ENCODE data around the gene ECHS1.
"Not testable (repeated sequence)": the region's sequence is repeated elsewhere in the genome, so short reads cannot be mapped to it uniquely, and the experiment has no call there.

Gene ECHS1

DNA sequence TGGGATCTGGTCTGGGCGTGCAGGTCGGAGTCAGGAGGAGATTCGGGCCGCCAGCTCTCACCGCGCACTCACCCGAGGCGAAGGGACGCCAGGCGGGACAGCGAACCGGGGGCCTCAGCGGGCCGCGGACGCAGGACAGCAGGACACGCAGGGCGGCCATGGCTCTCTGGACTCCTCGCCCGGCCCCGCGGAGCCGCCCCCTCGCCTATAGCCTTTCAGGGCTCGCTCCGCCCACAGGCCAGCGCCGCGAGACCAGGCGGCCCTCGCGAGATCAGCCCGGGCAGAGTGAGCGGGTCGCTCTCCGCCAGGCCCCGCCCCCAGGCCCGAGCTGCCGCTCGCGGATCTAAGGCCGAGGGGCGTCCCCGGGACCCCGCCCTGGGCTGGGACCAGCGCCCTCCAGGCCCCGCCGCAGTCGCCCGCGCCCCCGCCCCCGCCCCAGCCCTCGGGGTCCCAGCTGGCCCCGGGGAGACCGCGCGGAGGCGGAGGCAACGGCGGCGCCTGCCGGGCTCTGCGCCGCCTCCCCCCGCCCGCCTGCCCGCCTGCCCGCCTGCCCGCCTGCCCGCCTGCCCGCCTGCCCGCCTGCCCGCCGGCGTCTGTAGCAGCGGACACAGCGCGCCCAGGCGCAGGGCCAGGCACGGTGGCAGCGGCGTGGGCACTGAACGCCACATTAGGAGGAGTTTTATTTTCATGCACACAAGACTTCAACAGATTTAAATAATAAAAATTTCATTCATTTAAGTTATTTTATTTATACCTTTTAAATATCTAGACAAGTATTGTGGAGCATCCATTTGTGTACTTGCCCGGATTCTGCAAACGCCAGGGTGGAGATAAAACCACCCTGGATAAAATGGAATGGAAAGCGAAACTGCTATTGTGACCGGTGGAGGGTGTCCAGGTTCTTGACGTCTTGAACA, at the start of gene ECHS1:
Gene ECHS1 (minus strand): TSS at position 181 of the 917 bp plus-strand sequence. CDS start 21 bp downstream, at position 160.
- peak; percentile 95 for DNase-seq (ENCODE audit: low spot score)

DNA sequence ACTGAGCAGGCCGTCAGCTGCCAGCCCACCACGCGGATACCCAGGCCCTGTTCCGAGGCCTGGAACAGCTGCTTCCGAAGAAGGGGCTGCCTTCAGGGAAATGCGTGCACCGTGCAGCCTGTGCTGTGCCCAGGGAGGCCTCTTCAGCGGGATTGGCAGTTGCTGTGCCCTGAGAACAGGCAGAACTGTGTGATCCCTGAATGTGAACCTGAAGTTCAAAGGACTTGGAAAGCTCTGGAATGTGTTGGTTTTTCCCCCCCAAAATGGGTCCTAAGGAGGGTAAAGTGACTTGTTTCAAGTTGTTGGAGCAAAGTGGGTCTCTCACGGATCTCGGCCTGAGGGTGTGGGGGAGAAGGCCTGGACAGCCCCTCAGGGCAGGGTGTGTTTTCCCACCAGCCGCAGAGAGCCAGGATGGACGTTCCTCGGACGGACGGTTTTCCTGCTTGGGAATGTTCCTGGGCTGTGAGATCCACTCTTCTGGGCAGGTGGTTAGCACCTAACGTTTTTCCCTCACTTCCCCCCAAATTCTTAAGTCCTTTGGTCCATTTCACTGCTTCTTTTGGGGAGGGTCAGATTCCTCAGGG, 49.2 kb upstream of the ECHS1 start:
- DNase-seq (ENCODE audit: low spot score), result no peak

DNA sequence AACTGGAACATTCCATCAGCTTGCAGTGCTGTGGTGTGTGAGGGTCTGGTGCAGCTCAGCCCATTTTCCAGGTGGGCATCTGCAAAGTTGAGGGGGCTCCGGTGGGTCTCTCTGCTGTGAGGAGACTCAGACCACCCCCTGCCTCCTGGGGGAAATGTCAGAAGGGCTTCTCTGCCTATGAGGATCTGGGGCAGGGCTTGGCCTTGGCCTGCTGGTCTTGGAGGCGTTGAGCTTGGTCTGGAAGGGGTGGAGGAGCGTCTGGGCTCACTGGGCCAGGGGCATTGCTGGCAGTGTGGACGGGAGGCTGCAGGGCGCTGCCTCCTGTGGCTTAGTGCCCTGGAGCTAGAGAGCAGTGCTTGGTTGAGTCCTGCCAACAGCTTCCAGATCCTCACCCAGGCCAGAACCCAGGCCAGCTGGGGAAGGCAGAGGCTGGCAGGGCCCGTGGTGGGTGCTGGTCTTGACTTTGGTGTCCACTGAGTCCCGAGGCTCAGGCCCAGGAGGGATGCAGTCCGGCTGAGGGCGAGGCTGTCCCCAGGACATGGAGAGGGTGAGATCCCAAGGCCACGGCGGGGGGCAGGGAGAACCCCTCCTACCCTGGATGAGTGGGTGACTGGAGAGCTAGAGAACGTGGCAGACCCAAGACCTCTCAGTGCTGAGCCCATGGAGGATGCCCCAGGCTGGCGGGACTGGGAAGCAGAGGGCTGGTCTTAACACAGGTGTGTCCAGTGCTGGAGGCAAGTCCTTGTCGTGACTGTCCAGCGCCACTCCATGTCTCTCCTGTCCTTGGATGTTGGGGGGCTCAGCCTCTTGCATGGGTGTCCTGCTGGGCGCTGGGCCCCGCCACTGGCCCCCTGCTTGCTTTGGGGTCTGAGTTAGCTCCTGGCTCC, 48.4 kb upstream of the ECHS1 start:
- DNase-seq (ENCODE audit: low spot score), result no peak

DNA sequence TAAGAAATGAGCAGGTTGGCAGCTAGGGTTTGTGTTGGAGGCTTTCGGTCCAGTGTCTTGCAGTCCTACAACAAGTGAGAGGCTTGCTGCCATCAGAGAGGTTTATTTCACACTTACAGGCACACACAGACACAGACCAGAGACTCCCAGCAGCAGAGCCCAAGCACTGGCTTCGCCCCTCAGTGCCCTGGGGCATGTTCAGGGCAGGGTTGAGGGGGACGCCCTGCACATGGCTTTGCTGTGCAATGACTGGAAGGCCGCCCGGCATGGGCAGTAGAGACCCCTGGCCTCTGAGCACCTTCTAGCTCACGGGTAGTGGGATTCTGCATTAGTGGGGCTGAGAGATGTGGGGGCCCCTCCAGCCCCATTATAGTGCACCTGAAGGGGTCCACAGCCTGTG, 47.4 kb upstream of the ECHS1 start:
- DNase-seq (ENCODE audit: low spot score), result no peak

DNA sequence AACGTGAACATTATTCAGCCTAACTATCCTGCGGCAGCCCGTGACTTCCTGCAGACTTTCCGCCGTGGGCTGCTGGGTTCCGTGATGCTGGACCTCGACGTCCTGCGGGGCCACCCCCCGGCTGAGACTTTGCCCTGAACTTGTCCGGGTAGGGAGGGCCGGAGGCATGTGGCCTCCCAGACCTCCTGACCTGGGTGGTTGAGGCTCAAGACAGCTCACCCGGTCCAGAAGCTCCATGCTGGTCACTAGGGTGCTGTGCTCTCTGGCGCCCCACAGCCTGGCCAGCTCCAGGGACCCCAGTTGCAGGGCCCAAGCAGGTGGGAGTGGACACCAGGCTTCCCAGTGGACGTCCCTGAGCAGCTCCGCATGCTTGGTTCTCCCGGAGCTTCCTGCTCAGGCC, 46.9 kb upstream of the ECHS1 start:
- no peak for DNase-seq (ENCODE audit: low spot score)

DNA sequence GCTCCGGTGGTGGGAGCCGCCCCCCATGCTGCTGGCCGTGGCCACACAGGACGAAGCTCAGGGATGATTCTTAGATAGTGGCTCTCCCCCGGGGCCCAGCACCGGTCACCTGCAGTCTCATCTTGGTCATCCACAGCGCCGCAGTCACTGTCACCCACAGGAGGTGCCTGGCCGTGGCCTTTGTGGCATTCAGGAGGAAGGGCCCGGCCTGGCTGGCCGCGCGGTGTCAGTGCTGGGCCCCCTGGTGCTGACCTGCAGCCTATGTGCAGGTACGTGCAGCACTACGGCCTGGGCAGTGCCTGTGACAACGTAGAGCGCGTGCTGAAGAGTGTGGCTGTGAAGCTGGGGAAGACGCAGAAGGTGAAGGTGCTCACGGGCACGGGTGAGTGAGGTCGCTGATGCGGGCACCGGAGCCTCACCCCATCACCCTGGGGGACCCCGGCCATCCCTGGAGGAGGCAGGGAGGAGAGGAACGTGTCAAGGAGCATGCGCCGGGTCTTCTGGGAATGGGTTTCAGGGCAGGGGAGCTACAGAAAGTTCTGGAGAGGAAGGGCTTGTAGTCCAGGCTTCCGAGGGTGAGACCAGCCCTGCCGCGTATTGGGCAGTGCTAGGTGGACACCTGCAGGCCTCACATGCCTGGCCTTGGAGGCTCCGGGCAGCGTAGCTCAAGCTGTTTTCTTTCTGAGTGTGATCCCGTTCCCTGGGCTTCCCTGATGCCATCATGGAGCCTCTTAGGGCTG, 46.2 kb upstream of the ECHS1 start:
- no peak for DNase-seq (ENCODE audit: low spot score)

DNA sequence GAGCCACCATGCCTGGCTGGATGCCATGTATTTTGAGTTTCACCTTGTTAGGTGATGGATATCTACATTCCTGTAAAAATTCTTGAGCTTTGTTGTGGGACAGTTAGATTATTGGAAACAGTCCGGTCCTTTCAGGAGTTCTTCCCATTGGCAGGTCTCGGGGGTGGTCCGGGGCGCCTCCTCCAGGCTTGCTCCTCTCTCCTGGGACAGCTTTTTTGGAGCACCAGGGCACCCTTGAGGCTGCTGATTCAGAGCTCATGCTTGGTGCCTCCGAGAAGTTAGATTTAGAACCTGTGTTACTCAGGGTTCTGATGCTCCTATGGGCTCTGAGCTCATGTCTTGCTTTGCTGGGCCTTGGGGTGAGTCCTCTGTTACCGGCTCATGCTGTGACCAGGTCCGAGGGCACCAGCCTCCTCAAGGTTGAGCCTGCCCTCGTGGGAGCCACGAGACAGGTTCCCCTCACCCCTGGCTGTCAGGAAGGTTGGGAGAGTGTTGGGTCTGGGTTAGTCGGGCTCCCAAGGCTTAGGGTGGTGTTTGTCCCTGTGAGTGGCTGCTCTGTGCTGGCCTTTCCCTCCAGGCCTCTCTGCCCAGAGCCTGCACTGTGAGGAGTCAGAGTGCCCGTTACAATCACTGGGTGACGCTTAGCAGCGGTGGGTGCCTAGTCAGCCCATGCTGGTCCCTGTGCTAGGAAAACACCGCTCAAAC, 45.3 kb upstream of the ECHS1 start:
- no peak for DNase-seq (ENCODE audit: low spot score)

DNA sequence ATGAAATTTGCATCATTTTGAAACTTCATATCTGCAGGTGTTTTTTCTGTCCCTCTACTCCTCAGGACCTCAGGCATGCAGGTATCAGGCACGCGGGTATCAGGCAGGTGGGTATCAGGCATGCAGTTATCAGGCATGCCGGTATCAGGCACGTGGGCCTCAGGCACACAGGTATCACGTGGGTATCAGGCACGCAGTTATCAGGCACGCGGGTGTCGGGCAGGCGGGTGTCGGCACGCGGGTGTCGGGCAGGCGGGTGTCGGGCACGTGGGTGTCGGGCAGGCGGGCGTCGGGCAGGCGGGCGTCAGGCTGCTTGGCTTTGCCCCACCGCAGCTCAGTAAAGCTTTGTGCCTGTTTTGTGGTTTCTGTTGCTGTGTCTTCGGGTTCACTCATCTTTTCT, 42.6 kb upstream of the ECHS1 start:
- no peak for DNase-seq (ENCODE audit: low spot score)

DNA sequence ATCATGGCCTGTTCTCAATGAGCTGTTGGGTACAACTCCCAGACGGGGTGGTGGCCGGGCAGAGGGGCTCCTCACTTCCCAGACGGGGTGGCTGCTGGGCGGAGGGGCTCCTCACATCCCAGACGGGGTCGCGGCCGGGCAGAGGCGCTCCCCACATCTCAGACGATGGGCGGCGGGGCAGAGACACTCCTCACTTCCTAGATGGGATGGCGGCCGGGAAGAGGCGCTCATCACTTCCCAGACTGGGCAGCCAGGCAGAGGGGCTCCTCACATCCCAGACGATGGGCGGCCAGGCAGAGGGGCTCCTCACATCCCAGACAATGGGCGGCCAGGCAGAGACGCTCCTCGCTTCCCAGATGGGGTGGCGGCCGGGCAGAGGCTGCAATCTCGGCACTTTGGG, 41.2 kb upstream of the ECHS1 start:
- not testable (repeated sequence) for DNase-seq (ENCODE audit: low spot score)

DNA sequence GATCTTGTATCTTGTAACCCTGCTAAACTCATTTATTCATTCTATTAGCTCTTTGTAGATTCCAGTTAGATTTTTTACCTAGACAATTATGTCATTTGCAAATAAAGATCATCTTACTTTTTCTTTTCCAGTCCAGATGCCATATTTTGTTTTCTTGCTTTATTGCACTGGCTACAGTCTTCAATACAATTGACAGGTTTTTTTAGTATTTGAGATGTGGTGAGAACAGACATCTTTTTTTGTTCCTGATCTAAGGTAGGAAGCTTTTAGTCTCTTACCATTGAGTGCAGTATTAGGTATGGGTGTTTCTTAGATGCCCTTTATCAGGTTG, 39.2 kb upstream of the ECHS1 start:
- DNase-seq (ENCODE audit: low spot score), result no peak

DNA sequence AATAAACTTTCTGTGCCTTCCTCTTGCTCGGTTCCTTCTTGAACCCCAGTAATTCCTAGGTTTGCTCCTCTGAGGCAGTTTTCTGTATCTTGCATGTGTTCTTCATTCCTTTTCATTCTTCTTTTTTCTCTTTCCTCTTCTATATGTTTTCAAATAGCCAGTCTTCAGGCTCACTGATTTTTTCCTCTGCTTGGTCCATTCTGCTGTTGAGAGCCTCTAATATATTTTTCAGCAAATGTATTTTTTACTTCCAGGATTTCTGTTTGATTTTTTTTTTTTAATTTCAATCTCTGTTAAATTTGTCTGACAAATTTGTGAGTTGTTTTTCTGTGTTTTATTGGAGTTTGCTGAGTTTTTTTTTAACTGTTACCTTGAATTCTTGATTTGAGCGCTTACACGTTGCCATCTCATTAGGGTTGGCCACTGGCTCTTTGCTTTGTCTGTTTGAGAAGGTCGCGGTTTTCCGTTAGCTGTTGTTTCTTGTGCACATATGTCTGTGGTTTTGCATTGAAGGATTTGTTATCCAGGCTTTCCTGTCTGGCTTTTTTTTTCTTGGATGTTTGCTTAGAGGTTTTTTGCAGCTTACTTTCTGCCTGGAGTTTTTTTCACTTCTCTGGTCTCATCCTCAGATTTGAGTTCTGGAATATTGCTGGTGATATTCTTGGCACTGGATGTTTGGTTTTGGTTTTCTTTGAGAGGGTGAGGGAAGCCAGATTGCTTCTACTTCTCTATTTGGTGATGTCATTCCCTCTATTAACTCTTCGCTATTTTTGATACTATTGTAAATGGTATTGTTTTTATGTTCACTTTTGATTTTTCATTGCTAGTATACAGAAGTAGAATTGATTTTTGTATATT, 38.6 kb upstream of the ECHS1 start:
- DNase-seq (ENCODE audit: low spot score), result no peak

DNA sequence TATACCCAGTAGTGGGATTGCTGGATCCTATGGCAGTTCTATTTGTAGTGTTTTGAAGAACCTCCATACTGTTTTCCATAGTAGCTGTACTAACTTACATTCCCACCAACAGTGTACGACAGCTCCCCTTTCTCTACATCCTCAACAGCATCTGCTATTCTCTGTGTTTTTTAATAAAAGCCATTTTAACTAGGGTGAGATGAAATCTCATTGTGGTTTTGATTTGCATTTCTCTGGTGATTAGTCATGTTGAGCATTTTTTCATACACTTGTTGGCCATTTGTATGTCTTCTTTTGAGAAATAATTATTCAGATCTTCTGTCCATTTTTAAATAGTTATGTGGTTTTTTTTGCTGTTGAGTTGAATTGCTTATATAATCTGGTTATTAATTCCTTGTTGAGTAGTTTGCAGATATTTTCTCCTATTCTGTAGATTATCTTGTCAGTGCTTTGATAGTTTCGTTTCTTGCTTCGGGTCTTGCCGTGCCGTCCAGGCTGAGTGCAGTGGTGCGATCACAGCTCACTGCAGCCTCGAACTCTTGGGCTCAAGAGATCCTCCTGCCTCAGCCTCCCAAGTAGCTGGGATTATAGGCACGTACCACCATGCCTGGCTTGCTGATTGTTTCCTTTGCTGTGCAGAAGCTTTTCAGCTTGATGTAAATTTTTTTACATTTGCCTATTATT, 32.8 kb upstream of the ECHS1 start:
- no peak for DNase-seq (ENCODE audit: low spot score)

DNA sequence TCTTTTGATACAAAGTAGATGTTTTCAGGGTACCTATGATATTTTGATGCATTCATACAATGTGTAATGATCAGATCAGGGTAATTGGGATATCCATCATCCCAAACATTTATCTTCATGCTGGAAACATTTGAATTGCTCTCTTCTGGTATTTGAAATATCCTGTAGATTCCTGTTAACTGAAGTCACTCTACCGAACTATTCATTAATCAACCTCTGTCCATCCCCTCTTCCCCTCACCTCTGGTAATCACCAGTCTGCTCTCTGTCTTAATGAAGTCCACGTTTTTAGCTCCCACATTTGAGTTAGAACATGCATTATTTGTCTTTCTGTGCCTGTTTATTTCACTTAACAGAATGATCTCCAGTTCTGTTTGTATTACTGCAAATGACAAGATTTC, 32.1 kb upstream of the ECHS1 start:
- no peak for DNase-seq (ENCODE audit: low spot score)

DNA sequence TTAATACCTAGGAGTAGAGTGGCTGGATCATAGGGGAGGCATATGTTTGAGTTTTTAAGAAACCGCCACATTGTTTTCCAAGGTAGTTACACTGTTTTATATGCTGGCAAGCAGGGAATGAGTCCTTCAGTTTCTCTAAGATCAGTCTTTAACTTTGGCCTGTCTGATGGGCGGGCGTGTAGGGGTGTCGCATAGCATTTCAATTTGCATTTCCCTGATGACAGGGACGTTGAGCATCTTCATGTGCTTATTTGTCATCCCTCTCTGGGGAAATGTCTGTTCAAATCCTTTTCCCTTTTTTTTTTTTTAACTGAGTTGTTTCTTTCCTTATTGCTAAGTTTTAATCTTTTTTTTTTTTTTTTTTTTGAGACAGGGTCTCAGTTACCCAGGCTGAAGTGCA, 30.6 kb upstream of the ECHS1 start:
- no peak for DNase-seq (ENCODE audit: low spot score)

DNA sequence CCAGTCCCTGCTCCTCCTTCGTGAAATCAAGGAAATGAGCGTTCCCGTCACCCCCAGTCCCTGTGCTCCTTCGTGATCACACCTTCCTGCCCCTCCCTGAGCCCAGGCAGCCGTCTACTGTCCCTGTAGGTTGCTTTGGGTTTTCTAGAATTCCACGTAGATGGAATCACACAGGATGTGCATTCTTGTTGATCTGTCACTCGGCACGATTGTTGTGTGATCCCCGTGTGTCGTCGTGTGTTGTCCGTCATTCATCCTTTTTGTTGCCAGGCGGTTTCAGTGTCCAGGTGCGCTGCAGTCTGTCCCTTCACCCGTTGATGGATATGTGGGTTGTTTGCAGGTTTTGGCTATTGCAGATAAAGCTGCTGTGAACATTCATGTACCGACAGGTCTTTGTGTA, 30.2 kb upstream of the ECHS1 start:
- no peak for DNase-seq (ENCODE audit: low spot score)

DNA sequence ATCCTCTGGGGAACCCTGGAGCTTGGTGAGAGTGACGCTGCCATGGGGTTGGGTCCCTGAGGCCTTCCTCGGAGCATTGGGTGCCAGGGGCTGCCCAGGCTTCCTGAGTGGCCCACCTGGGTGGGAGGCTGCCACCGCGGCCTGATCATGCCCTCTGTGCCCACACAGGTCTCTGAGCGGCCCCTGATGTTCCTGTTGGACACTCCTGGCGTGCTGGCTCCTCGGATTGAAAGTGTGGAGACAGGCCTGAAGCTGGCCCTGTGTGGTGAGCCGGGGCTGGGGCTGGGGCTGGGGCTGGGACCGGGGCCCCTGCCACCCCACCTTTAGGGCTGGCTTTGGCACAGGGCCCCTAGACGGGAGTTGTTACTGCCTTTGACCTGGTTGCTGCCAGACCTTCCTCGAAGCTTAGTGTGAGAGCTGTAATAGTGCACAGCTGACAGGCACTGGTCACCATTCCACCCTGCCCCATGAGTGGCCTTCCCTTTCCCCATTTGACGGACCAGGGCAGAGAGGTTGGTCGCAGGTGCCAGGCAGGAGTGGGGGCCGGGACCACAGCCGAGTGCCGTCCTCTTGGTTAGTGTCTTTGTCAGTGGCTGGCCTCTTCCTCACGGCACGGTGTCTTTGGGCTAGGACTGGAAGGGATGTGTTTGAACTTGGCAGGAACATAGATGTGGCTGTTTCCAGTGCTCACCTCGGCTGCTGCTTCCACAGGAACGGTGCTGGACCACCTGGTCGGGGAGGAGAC, 29.0 kb upstream of the ECHS1 start:
- no peak for DNase-seq (ENCODE audit: low spot score)

DNA sequence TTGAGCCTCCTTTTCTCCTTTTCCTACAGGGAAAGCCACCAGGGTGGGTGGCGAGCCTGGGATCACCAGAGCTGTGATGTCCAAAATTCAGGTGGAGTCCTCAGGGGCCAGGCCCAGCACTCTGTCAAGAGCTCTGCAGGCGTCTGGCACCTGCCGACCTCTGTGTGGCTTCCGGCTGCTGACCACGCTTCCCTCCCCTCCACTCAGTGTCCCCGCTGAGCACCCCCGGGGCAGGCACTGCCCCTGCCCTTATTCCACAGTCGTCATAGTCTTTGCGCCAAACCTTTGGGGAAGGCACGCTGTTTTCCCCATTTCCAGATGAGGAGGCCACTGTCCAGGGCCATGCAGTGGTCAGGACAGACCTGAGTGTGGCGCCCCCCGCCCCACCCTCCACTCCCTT, 28.3 kb upstream of the ECHS1 start:
- no peak for DNase-seq (ENCODE audit: low spot score)

DNA sequence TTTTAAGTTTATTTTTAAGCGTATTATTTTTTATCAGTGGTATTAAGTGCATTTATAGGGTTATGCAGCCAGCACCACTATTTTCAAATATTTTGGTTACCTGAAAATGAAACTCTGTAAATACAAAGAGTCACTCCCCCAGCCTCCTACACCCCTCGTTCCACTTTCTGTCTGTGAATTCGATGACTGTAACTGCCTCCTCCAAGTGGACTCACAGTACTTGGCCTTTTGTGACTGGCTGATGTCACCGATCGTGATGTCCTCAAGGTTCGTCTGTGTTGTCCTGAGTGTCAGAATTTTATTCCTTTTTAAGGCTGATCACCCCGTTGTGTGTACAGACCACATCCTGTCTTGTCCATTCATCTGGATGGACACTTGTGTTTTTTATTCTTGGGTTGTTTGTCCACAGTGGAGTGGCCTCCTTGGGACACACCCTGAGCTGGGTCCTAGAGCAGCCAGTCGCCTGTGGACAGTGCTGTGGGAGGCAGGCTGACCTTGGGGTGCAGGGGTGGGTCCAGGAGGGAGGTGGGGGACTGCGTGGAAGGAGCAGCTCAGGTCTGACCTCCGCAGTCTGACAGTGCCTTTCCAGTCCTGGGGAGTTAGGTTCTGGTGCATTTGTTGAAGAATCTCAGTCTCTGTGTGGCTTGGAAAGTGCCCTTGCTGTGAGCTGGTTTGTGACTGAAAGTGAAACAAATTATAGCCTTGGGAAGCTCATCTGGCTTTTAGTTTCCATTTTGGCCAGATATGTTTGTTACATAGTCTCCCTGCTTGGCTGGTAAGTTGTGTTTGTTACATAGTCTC, 27.7 kb upstream of the ECHS1 start:
- no peak for DNase-seq (ENCODE audit: low spot score)
